ENCODE measurements around the gene CEMIP.
"Not testable (repeated sequence)": the region's sequence is repeated elsewhere in the genome, so short reads cannot be mapped to it uniquely, and the experiment has no call there.

The CEMIP gene

GRCh38 chr15:80953001-80953952, 174.1 kb downstream of the CEMIP start:
- no peak for DNase-seq
- in situ Hi-C loops (cut with HindIII; ENCODE audit: low pct_ligation_motif_present, low pct_unique_long_range_greater_than_20kb, low sequenced_read_pairs): no loop called here

GRCh38 chr15:80953953-80954778, 175.0 kb downstream of the CEMIP start:
- in situ Hi-C loops (cut with HindIII; ENCODE audit: low pct_ligation_motif_present, low pct_unique_long_range_greater_than_20kb, low sequenced_read_pairs): no loop called here
- no peak for DNase-seq

- in situ Hi-C loops (cut with HindIII; ENCODE audit: low pct_ligation_motif_present, low pct_unique_long_range_greater_than_20kb, low sequenced_read_pairs): not testable (repeated sequence)
- DNase-seq: peak; percentile 92
Observed at GRCh38 chr15:80955571-80956452, 176.6 kb downstream of the CEMIP start.

GRCh38 chr15:80957556-80957955, 178.4 kb downstream of the CEMIP start:
- in situ Hi-C loops (cut with HindIII; ENCODE audit: low pct_ligation_motif_present, low pct_unique_long_range_greater_than_20kb, low sequenced_read_pairs): no loop called here
- no peak for DNase-seq

GRCh38 chr15:80957976-80958375, 178.8 kb downstream of the CEMIP start:
- no peak for DNase-seq
- in situ Hi-C loops (cut with HindIII; ENCODE audit: low pct_ligation_motif_present, low pct_unique_long_range_greater_than_20kb, low sequenced_read_pairs): no loop called here

GRCh38 chr15:80958818-80959495, 179.8 kb downstream of the CEMIP start:
- DNase-seq: no peak
- in situ Hi-C loops (cut with HindIII; ENCODE audit: low pct_ligation_motif_present, low pct_unique_long_range_greater_than_20kb, low sequenced_read_pairs): no loop called here

GRCh38 chr15:80965454-80965853, 186.3 kb downstream of the CEMIP start:
- DNase-seq; in situ Hi-C loops (cut with HindIII; ENCODE audit: low pct_ligation_motif_present, low pct_unique_long_range_greater_than_20kb, low sequenced_read_pairs): not testable (repeated sequence)

- DNase-seq: no peak
- in situ Hi-C loops (cut with HindIII; ENCODE audit: low pct_ligation_motif_present, low pct_unique_long_range_greater_than_20kb, low sequenced_read_pairs): no loop called here
Observed at GRCh38 chr15:80966431-80967197, 187.4 kb downstream of the CEMIP start.

GRCh38 chr15:80967451-80967850, 188.3 kb downstream of the CEMIP start:
- peak; percentile 14 for DNase-seq
- in situ Hi-C loops (cut with HindIII; ENCODE audit: low pct_ligation_motif_present, low pct_unique_long_range_greater_than_20kb, low sequenced_read_pairs): no loop called here

- in situ Hi-C loops (cut with HindIII; ENCODE audit: low pct_ligation_motif_present, low pct_unique_long_range_greater_than_20kb, low sequenced_read_pairs): no loop called here
- DNase-seq: no peak
Observed at GRCh38 chr15:80967991-80968510, 188.9 kb downstream of the CEMIP start.

- no peak for DNase-seq
- in situ Hi-C loops (cut with HindIII; ENCODE audit: low pct_ligation_motif_present, low pct_unique_long_range_greater_than_20kb, low sequenced_read_pairs): no loop called here
Observed at GRCh38 chr15:80969316-80969715, 190.1 kb downstream of the CEMIP start.

GRCh38 chr15:80970018-80970657, 191.0 kb downstream of the CEMIP start:
- in situ Hi-C loops (cut with HindIII; ENCODE audit: low pct_ligation_motif_present, low pct_unique_long_range_greater_than_20kb, low sequenced_read_pairs): no loop called here
- DNase-seq: peak; percentile 54

GRCh38 chr15:80970658-80971057, 191.5 kb downstream of the CEMIP start:
- in situ Hi-C loops (cut with HindIII; ENCODE audit: low pct_ligation_motif_present, low pct_unique_long_range_greater_than_20kb, low sequenced_read_pairs): no loop called here
- no peak for DNase-seq

GRCh38 chr15:80971143-80971542, 192.0 kb downstream of the CEMIP start:
- in situ Hi-C loops (cut with HindIII; ENCODE audit: low pct_ligation_motif_present, low pct_unique_long_range_greater_than_20kb, low sequenced_read_pairs): no loop called here
- DNase-seq: no peak

- DNase-seq: no peak
- in situ Hi-C loops (cut with HindIII; ENCODE audit: low pct_ligation_motif_present, low pct_unique_long_range_greater_than_20kb, low sequenced_read_pairs): no loop called here
Observed at GRCh38 chr15:80972276-80972675, 193.1 kb downstream of the CEMIP start.

GRCh38 chr15:80974914-80975313, 195.7 kb downstream of the CEMIP start:
- DNase-seq: no peak
- in situ Hi-C loops (cut with HindIII; ENCODE audit: low pct_ligation_motif_present, low pct_unique_long_range_greater_than_20kb, low sequenced_read_pairs): no loop called here

GRCh38 chr15:80976851-80977250, 197.7 kb downstream of the CEMIP start:
- no peak for DNase-seq
- in situ Hi-C loops (cut with HindIII; ENCODE audit: low pct_ligation_motif_present, low pct_unique_long_range_greater_than_20kb, low sequenced_read_pairs): no loop called here
